Colonic mucosa (tissue), 4 donors: ENCODE measurements around the gene UBAC2. TPM values are rescaled to one million over a fixed set of nuclear protein-coding genes. Genes with fewer than 3 reads are reported as not detected.

ENCODE experiments used
- DNase-seq: peaks from one replicate; pipeline ENCODE4 v3.0.0-alpha.2; 2020
- H3K27ac ChIP-seq: fragments of 200-600 bp; one replicate; pipeline ENCODE4 v1.8.0; 2021
- H3K27me3 ChIP-seq: fragments of 200-600 bp; one replicate; pipeline ENCODE4 v1.8.0; 2021
- H3K36me3 ChIP-seq: fragments of 200-600 bp; one replicate; pipeline ENCODE4 v1.8.0; 2021
- H3K4me1 ChIP-seq: fragments of 200-600 bp; one replicate; pipeline ENCODE4 v1.8.0; 2021; ENCODE audit warnings: mild to moderate bottlenecking
- H3K4me3 ChIP-seq: fragments of 200-600 bp; one replicate; pipeline ENCODE4 v1.8.0; 2021
- H3K9ac ChIP-seq, 2 donors: one replicate each; pipeline ENCODE4 v1.7.0; 2013; ENCODE audit warnings: control low read depth in 2 of 2, low read depth in 2 of 2, low read length in 2 of 2
- H3K9me3 ChIP-seq: fragments of 200-600 bp; one replicate; pipeline ENCODE4 v1.8.0; 2021
- intact Hi-C: fragments of 100-400 bp; cut with DNase I; formaldehyde crosslinking; loops from one replicate; pipeline ENCODE4 v1.14.1; 2022
- total RNA-seq, 2 donors: library from RNA; stranded (reverse); fragmentation: NEBNext Ultra II Directional in 1 of 2; extraction: Animal tissue kit (Norgen Biotek cat#: 25700) in 1 of 2; gene quantifications; one replicate each; pipeline ENCODE4 v1.2.1, GENCODE V29; 2021
- TF ChIP-seq, protein P1 (sequence below): fragments of 200-600 bp; IDR thresholded peaks from one replicate; pipeline ENCODE4 v1.8.0; 2022; ENCODE audit warnings: antibody characterized with exemption, mild to moderate bottlenecking
- donor health status: healthy.
- donor health status: DM: no; HTN: no; CAD: no.
- donor health status: DM: no; HTN: no; CAD: no.

UBAC2 gene
- total RNA-seq, 2 donors from 2014 or later, result 67.6 to 88.4 TPM

DNA sequence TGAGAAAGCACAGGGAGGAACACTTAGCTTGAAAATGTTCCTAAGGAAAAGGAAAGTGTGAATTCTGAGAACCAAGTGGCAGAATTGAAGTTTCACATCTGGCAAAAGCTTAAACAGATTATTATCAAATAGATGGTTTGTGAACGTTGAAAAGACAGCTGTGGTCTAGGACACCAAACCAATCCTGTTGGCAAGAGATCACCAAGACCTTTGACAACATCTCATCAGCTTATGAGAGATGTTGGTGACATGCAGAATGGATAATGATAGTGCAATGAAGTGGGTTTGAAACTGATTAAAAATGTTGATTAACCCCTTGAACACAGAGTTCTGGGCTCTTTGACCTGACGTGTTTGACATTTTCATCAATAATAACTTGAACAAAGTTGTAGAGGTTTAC is 181.1 kb downstream of the UBAC2 start:
- Histone ChIP-seq H3K4me3 (no peak overlapping the region), H3K27ac (no peak overlapping the region), H3K9ac (no peak overlapping the region), H3K36me3 (no peaks in the 10 kb centered on the region), H3K27me3 (no peaks in the 10 kb centered on the region), H3K4me1 (no peaks in the 10 kb centered on the region), H3K9me3 (no peaks in the 10 kb centered on the region)
- no peak for DNase-seq
- TF ChIP-seq, protein P1, sequence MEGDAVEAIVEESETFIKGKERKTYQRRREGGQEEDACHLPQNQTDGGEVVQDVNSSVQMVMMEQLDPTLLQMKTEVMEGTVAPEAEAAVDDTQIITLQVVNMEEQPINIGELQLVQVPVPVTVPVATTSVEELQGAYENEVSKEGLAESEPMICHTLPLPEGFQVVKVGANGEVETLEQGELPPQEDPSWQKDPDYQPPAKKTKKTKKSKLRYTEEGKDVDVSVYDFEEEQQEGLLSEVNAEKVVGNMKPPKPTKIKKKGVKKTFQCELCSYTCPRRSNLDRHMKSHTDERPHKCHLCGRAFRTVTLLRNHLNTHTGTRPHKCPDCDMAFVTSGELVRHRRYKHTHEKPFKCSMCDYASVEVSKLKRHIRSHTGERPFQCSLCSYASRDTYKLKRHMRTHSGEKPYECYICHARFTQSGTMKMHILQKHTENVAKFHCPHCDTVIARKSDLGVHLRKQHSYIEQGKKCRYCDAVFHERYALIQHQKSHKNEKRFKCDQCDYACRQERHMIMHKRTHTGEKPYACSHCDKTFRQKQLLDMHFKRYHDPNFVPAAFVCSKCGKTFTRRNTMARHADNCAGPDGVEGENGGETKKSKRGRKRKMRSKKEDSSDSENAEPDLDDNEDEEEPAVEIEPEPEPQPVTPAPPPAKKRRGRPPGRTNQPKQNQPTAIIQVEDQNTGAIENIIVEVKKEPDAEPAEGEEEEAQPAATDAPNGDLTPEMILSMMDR, result no peak
- intact Hi-C loops, result no loop called here

GRCh38 chr13:99382428-99383133 is 181.9 kb downstream of the UBAC2 start:
- Histone ChIP-seq H3K27ac (peak overlapping the region; percentile 14), H3K36me3 (no peaks in the 10 kb centered on the region), H3K9ac (no peak overlapping the region), H3K4me3 (no peak overlapping the region), H3K27me3 (no peaks in the 10 kb centered on the region), H3K4me1 (no peaks in the 10 kb centered on the region), H3K9me3 (no peaks in the 10 kb centered on the region)
- intact Hi-C loops, result no loop called here
- DNase-seq, result peak; percentile 45
- TF ChIP-seq, protein P1, result no peak

DNA sequence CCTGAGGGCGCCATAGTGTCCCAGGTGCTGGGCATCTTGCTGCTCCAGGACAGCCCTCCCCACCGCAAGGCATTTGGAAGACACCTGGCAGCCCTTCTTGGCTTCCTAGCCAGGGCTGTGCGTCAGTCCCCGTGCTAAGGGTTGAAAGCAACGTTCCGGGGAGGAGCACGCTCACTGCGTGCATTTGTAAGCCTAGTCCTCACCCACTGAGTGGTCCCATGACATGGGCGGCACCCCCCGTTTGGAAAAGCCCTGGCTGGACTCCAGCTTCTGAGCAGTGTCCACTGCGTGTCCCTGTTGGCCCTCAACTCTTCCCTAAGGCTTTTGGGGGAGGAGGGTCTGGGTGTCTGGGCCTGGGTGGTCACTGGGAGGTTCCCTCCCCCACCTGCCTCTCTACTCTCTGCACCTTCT is 182.9 kb downstream of the UBAC2 start:
- Histone ChIP-seq H3K4me3 (no peak overlapping the region), H3K27me3 (no peaks in the 10 kb centered on the region), H3K36me3 (no peaks in the 10 kb centered on the region), H3K27ac (no peak overlapping the region), H3K4me1 (no peaks in the 10 kb centered on the region), H3K9me3 (no peaks in the 10 kb centered on the region), H3K9ac (no peak overlapping the region)
- TF ChIP-seq, protein P1, result no peak
- no peak for DNase-seq
- intact Hi-C loops, result no loop called here

- H3K9ac ChIP-seq, result no peak overlapping the region
These were observed 183.3 kb downstream of the UBAC2 start for GRCh38 chr13:99383946-99384345.

GRCh38 chr13:99384468-99384867 is 183.8 kb downstream of the UBAC2 start:
- Histone ChIP-seq H3K27ac (no peak overlapping the region), H3K36me3 (no peaks in the 10 kb centered on the region), H3K9me3 (no peaks in the 10 kb centered on the region), H3K4me1 (no peaks in the 10 kb centered on the region), H3K4me3 (no peak overlapping the region), H3K27me3 (no peaks in the 10 kb centered on the region), H3K9ac (no peak overlapping the region)
- intact Hi-C loops, result no loop called here
- TF ChIP-seq, protein P1, result no peak
- no peak for DNase-seq

More at GRCh38 chr13:99383946-99384345, 183.3 kb downstream of the UBAC2 start:
- intact Hi-C loops, result no loop called here
- no peak overlapping the region for H3K4me3 ChIP-seq
- DNase-seq, result no peak
- no peaks in the 10 kb centered on the region for H3K9me3 ChIP-seq
- H3K27me3 ChIP-seq, result no peaks in the 10 kb centered on the region
- H3K27ac ChIP-seq, result no peak overlapping the region
- TF ChIP-seq, protein P1, result no peak
- H3K36me3 ChIP-seq, result no peaks in the 10 kb centered on the region
- no peaks in the 10 kb centered on the region for H3K4me1 ChIP-seq
